HepG2 (cell line): ENCODE data around the gene ACO1. TPM values are rescaled to one million over a fixed set of nuclear protein-coding genes. Genes with fewer than 3 reads are reported as not detected.

Experiments used
- ATAC-seq: fragments of 200-7000 bp; cut with Tn5 transposase; 3 replicates; pipeline ENCODE4 v1.9.1; 2020; ENCODE audit warnings: mild to moderate bottlenecking, moderate library complexity
- BruUV-seq: library from RNA; stranded (reverse); fragments of 400-500 nt; replicated peaks from 2 replicates; lab custom pipeline; 2021; lab: Mats Ljungman, UMichigan
- CTCF ChIA-PET: fragments of 300-600 bp; formaldehyde crosslinking; extraction: SDS; loops from one replicate; lab custom pipeline; 2021; ENCODE audit warnings: low total read pairs, inconsistent platforms, low intra/inter-chr PET ratio; lab: Yijun Ruan, JAX
- POLR2A ChIA-PET: fragments of 350-600 bp; sonication (Branson Sonifier 250); formaldehyde crosslinking; loops from one replicate; lab custom pipeline; 2020; ENCODE audit warnings: antibody characterized with exemption, inconsistent platforms; lab: Yijun Ruan, JAX
- DNase-seq: peaks from one replicate; pipeline ENCODE4 v3.0.0-alpha.2; 2015; ENCODE audit warnings: low spot score
- FAIRE-seq: peaks from 3 replicates; lab custom pipeline; 2011; peaks lifted over from hg19 to GRCh38; lab: Jason Lieb, UNC
- H2AFZ ChIP-seq: one replicate; pipeline ENCODE4 v1.6.1; 2011; ENCODE audit warnings: low read length, inconsistent platforms
- H3K27ac ChIP-seq: fragments of 300-600 bp; 3 replicates; pipeline ENCODE4 v1.8.0; 2011; ENCODE audit warnings: mixed run types, mild to moderate bottlenecking, mixed read lengths, low read length, inconsistent platforms; ENCODE audit not compliant: insufficient read depth; ENCODE audit errors: extremely low read length
- H3K27me3 ChIP-seq, 2 experiments: fragments of 200-600 bp in 1 of 2; 2 replicates in 1 of 2; 3 replicates in 1 of 2; pipeline versions ENCODE4 v1.6.0 to v1.8.0; 2011; ENCODE audit warnings: low read length in 2 of 2, mild to moderate bottlenecking in 2 of 2, moderate library complexity in 2 of 2, inconsistent platforms in 1 of 2; ENCODE audit not compliant: insufficient read depth in 2 of 2, control insufficient read depth in 1 of 2
- H3K36me3 ChIP-seq, 2 experiments: fragments of 200-600 bp in 1 of 2; replicated peaks in 1 of 2; 2 replicates in 1 of 2; 3 replicates in 1 of 2; pipeline versions ENCODE4 v1.5.1 to v1.8.0; 2011; ENCODE audit warnings: low read length in 2 of 2, inconsistent platforms in 1 of 2; ENCODE audit not compliant: insufficient read depth in 2 of 2, control insufficient read depth in 1 of 2
- H3K4me1 ChIP-seq: 2 replicates; pipeline ENCODE4 v1.5.1; 2012; ENCODE audit warnings: low read length, inconsistent platforms; ENCODE audit not compliant: insufficient read depth
- H3K4me2 ChIP-seq: 2 replicates; pipeline ENCODE4 v1.6.0; 2011; ENCODE audit warnings: low read depth, low read length, inconsistent platforms
- H3K4me3 ChIP-seq, 3 experiments: fragments of 200-600 bp in 1 of 3; sonication (generic), shearing (Covaris generic) in 1 of 3; replicated peaks in 1 of 3; 2 replicates each; pipeline ENCODE4 v1.5.1; 2011 to 2016; ENCODE audit warnings: low read length in 3 of 3, inconsistent platforms in 2 of 3, low read depth in 2 of 3, mild to moderate bottlenecking in 2 of 3, control low read depth in 1 of 3, mixed read lengths in 1 of 3; ENCODE audit not compliant: insufficient read depth in 1 of 3
- H3K79me2 ChIP-seq: one replicate; pipeline ENCODE4 v1.6.1; 2011; ENCODE audit warnings: low read length, inconsistent platforms; ENCODE audit not compliant: insufficient read depth
- H3K9ac ChIP-seq: 2 replicates; pipeline ENCODE4 v1.6.0; 2011; ENCODE audit warnings: mild to moderate bottlenecking, low read depth, low read length, inconsistent platforms; ENCODE audit not compliant: insufficient read depth
- H3K9me3 ChIP-seq: 2 replicates; pipeline ENCODE4 v1.5.1; 2012; ENCODE audit warnings: mild to moderate bottlenecking, low read length
- H4K20me1 ChIP-seq: 2 replicates; pipeline ENCODE4 v1.6.0; 2011; ENCODE audit warnings: inconsistent platforms, mild to moderate bottlenecking, low read length, moderate library complexity; ENCODE audit not compliant: insufficient read depth
- AHR ChIP-seq: IDR thresholded peaks from 2 replicates; pipeline ENCODE4 v1.6.1; 2018; ENCODE audit warnings: missing genetic modification reagents, missing compliant biosample characterization
- GABPB1 ChIP-seq: IDR thresholded peaks from 2 replicates; pipeline ENCODE4 v1.6.1; 2016; ENCODE audit warnings: mild to moderate bottlenecking, missing genetic modification reagents, moderate library complexity, missing compliant biosample characterization
- GMEB2 ChIP-seq: IDR thresholded peaks from 2 replicates; pipeline ENCODE4 v1.6.1; 2016; ENCODE audit warnings: missing biosample characterization, missing genetic modification reagents, low read depth
- HMGXB4 ChIP-seq, 2 experiments: sonication (generic) in 1 of 2; formaldehyde crosslinking in 1 of 2; IDR thresholded peaks; 2 replicates each; pipeline versions ENCODE4 v1.4.0 to v1.6.1; 2018 to 2020; ENCODE audit warnings: missing genetic modification reagents in 2 of 2, borderline replicate concordance in 1 of 2, low read depth in 1 of 2, mild to moderate bottlenecking in 1 of 2, missing biosample characterization in 1 of 2
- HNF1B ChIP-seq: sonication (generic); formaldehyde crosslinking; IDR thresholded peaks from 2 replicates; pipeline ENCODE4 v1.5.1; 2020; ENCODE audit warnings: mild to moderate bottlenecking, moderate library complexity, missing genetic modification reagents
- MED13 ChIP-seq: sonication (generic); formaldehyde crosslinking; IDR thresholded peaks from 2 replicates; pipeline ENCODE4 v1.5.0; 2020; ENCODE audit warnings: missing genetic modification reagents
- POLR2A ChIP-seq, 2 experiments: IDR thresholded peaks; 2 replicates each; pipeline ENCODE4 v1.6.1; 2011; ENCODE audit warnings: low read depth in 2 of 2, low read length in 2 of 2, mild to moderate bottlenecking in 1 of 2, moderate library complexity in 1 of 2; ENCODE audit not compliant: insufficient read depth in 1 of 2
- RBFOX2 ChIP-seq: fragments of 200-400 bp; formaldehyde crosslinking; IDR thresholded peaks from 2 replicates; pipeline ENCODE4 v1.6.1; 2017; ENCODE audit warnings: low read depth, mild to moderate bottlenecking, low read length
- U2AF2 ChIP-seq: fragments of 200-400 bp; formaldehyde crosslinking; IDR thresholded peaks from 2 replicates; pipeline ENCODE4 v1.6.1; 2017; ENCODE audit warnings: low read depth, mild to moderate bottlenecking, low read length
- ZFX ChIP-seq: sonication (generic); formaldehyde crosslinking; IDR thresholded peaks from 2 replicates; pipeline ENCODE4 v1.4.0; 2020; ENCODE audit warnings: mild to moderate bottlenecking, low read depth, missing genetic modification reagents, moderate library complexity
- ZNF362 ChIP-seq: sonication (generic); formaldehyde crosslinking; IDR thresholded peaks from 2 replicates; pipeline ENCODE4 v1.4.0; 2020; ENCODE audit warnings: missing genetic modification reagents, mild to moderate bottlenecking, borderline replicate concordance
- ZNF382 ChIP-seq: sonication (generic); formaldehyde crosslinking; IDR thresholded peaks from 2 replicates; pipeline ENCODE4 v1.5.0; 2020; ENCODE audit warnings: missing genetic modification reagents, mild to moderate bottlenecking, borderline replicate concordance
- ZNF609 ChIP-seq: sonication (generic); formaldehyde crosslinking; IDR thresholded peaks from 2 replicates; pipeline ENCODE4 v1.4.0; 2020; ENCODE audit warnings: mild to moderate bottlenecking, missing genetic modification reagents, borderline replicate concordance
- ZSCAN12 ChIP-seq: sonication (generic); formaldehyde crosslinking; IDR thresholded peaks from 2 replicates; pipeline ENCODE4 v1.9.0; 2021; ENCODE audit warnings: mild to moderate bottlenecking, missing genetic modification reagents
- WGBS: methylation state at CpG from one replicate; pipeline ENCODE4 v1.1.6; 2017; ENCODE audit warnings: low lambda C conversion rate; 5-methylcytosine and 5-hydroxymethylcytosine counted together
- in situ Hi-C: cut with HindIII; loops from 2 replicates; pipeline ENCODE4 v1.10.0; 2017; ENCODE audit warnings: low pct_unique_long_range_greater_than_20kb; ENCODE audit not compliant: extremely low pct_ligation_motif_present
- intact Hi-C: fragments of 100-400 bp; cut with micrococcal nuclease; formaldehyde crosslinking; loops from one replicate; pipeline ENCODE4 v1.10.0; 2022; ENCODE audit not compliant: unreplicated experiment
- polyA plus RNA-seq, 8 experiments: library from polyadenylated mRNA; depleted of rRNA in 3 of 8; stranded (reverse) in 7 of 8; unstranded in 1 of 8; fragments of >200 nt; fragmentation: Illumina TruSeq in 4 of 8; extraction: Trizol in 4 of 8; gene quantifications; 2 replicates each; pipeline versions ENCODE4 v1.2.1 to v1.2.3, GENCODE V29; 2011 to 2016; ENCODE audit warnings: low read depth in 4 of 8, missing spikeins in 1 of 8, mixed read lengths in 1 of 8; ENCODE audit not compliant: insufficient read depth in 1 of 8
- total RNA-seq, 5 experiments: library from RNA; depleted of rRNA; stranded (reverse); fragments of >200 nt; fragmentation: Illumina TruSeq; extraction: Trizol; gene quantifications; 2 replicates each; pipeline ENCODE4 v1.2.3, GENCODE V29; 2016; ENCODE audit warnings: low read depth in 1 of 5

Gene ACO1
- total and polyA plus RNA-seq, 2 of the 13 experiments (the other 11 are each of a cell fraction or from before 2014, with no cell fraction given) = 20.1 to 48.2 TPM

- Histone ChIP-seq H3K27me3 (no peaks in the 10 kb centered on the region), H3K9me3 (no peaks in the 10 kb centered on the region), H3K4me1 (peaks cover 55% of the 10 kb centered on the region), H3K4me2 (no peak overlapping the region), H3K9ac (no peak overlapping the region), H3K79me2 (no peaks in the 10 kb centered on the region), H4K20me1 (no peaks in the 10 kb centered on the region), H2AFZ (no peak overlapping the region), H3K36me3 (peaks cover 12 to 43% of the 10 kb centered on the region in 2 experiments), H3K27ac (no peak overlapping the region), H3K4me3 (no peak overlapping the region)
- in situ Hi-C loops = no loop called here
- DNase-seq (no peak), FAIRE-seq (no peak), ATAC-seq (no peak)
- CTCF ChIA-PET = no interaction called here
- BruUV-seq = no TSS peak
- POLR2A ChIA-PET = no interaction called here
- intact Hi-C loops = no loop called here
- whole genome bisulfite sequencing = 97% methylated on average over 4 of the region's 4 CpGs
- TF ChIP-seq U2AF2 (no peak), ZSCAN12 (CRISPR knock-in tag) (no peak), AHR (CRISPR knock-in tag) (no peak), RBFOX2 (no peak), POLR2A (IDR thresholded peaks at IDR 0.05; ENCODE audit: insufficient read depth in 1 of 2, low read depth in 2 of 2, low read length in 2 of 2) (no peak), MED13 (CRISPR knock-in tag) (no peak), GMEB2 (CRISPR knock-in tag) (no peak), HNF1B (CRISPR knock-in tag) (no peak), ZFX (CRISPR knock-in tag) (no peak), GABPB1 (CRISPR knock-in tag) (no peak), HMGXB4 (CRISPR knock-in tag; IDR thresholded peaks at IDR 0.05; ENCODE audit: borderline replicate concordance in 1 of 2, low read depth in 1 of 2) (no peak), ZNF609 (CRISPR knock-in tag) (no peak), ZNF362 (no peak), ZNF382 (CRISPR knock-in tag) (no peak)
Measured at GRCh38 chr9:32423371-32423770, 38.9 kb downstream of the ACO1 start.
